DND-41 (cell line): ENCODE results near the gene GSDME.

ENCODE experiments used
- ATAC-seq: fragments of 200-7000 bp; cut with Tn5 transposase; 3 replicates; pipeline ENCODE4 v1.9.1; 2021; ENCODE audit warnings: low read depth; ENCODE audit not compliant: insufficient read depth
- DNase-seq: peaks from one replicate; pipeline ENCODE4 v3.0.0-alpha.2; 2020
- H2AFZ ChIP-seq: 2 replicates; pipeline ENCODE4 v1.6.0; 2012; ENCODE audit warnings: low read depth, low read length
- H3K27ac ChIP-seq: 2 replicates; pipeline ENCODE4 v1.5.1; 2012; ENCODE audit warnings: low read length, inconsistent platforms
- H3K27me3 ChIP-seq: fragments of 200-600 bp; sonication (generic); 2 replicates; pipeline ENCODE4 v1.6.0; 2012; ENCODE audit warnings: low read length, mild to moderate bottlenecking, inconsistent platforms; ENCODE audit not compliant: insufficient read depth, poor library complexity
- H3K36me3 ChIP-seq: 2 replicates; pipeline ENCODE4 v1.5.1; 2012; ENCODE audit warnings: low read length, inconsistent platforms; ENCODE audit not compliant: insufficient read depth
- H3K4me1 ChIP-seq: 2 replicates; pipeline ENCODE4 v1.5.1; 2012; ENCODE audit warnings: mild to moderate bottlenecking, low read length; ENCODE audit not compliant: insufficient read depth
- H3K4me2 ChIP-seq: 2 replicates; pipeline ENCODE4 v1.6.0; 2012; ENCODE audit warnings: mild to moderate bottlenecking, moderate library complexity, low read length, inconsistent platforms; ENCODE audit not compliant: insufficient read depth
- H3K4me3 ChIP-seq, 2 experiments: fragments of 200-600 bp in 1 of 2; shearing (Covaris generic) in 1 of 2; 2 replicates each; pipeline ENCODE4 v1.5.1; 2012 to 2016; ENCODE audit warnings: inconsistent platforms in 2 of 2, low read length in 2 of 2, mild to moderate bottlenecking in 2 of 2, low read depth in 1 of 2, moderate library complexity in 1 of 2
- H3K79me2 ChIP-seq: 2 replicates; pipeline ENCODE4 v1.6.0; 2012; ENCODE audit warnings: low read length, inconsistent platforms; ENCODE audit not compliant: insufficient read depth
- H3K9ac ChIP-seq: 2 replicates; pipeline ENCODE4 v1.6.0; 2012; ENCODE audit warnings: low read depth, mild to moderate bottlenecking, inconsistent platforms, low read length, moderate library complexity
- H3K9me3 ChIP-seq: 2 replicates; pipeline ENCODE4 v1.5.1; 2012; ENCODE audit warnings: low read length, moderate library complexity, mild to moderate bottlenecking, inconsistent platforms; ENCODE audit not compliant: insufficient read depth, severe bottlenecking
- H4K20me1 ChIP-seq: 2 replicates; pipeline ENCODE4 v1.6.0; 2012; ENCODE audit warnings: low read length; ENCODE audit not compliant: insufficient read depth
- CTCF ChIP-seq: IDR thresholded peaks from 2 replicates; pipeline ENCODE4 v1.5.1; 2012; ENCODE audit warnings: borderline replicate concordance, low read length, moderate library complexity, mild to moderate bottlenecking; ENCODE audit not compliant: poor library complexity, severe bottlenecking; ENCODE audit errors: extremely low read depth
- EZH2 ChIP-seq: IDR thresholded peaks from 3 replicates; pipeline ENCODE4 v1.6.1; 2012; ENCODE audit warnings: borderline replicate concordance, low read depth, mild to moderate bottlenecking, moderate library complexity, low read length, inconsistent platforms; ENCODE audit not compliant: severe bottlenecking

The GSDME gene

GRCh38 chr7:24717694-24718320 is 39.5 kb downstream of the GSDME start:
- Histone ChIP-seq H3K4me3 (no peak overlapping the region), H2AFZ (no peak overlapping the region), H3K9ac (no peak overlapping the region), H3K9me3 (no peaks in the 10 kb centered on the region), H3K36me3 (no peaks in the 10 kb centered on the region), H3K79me2 (no peaks in the 10 kb centered on the region), H3K27me3 (no peaks in the 10 kb centered on the region), H4K20me1 (no peaks in the 10 kb centered on the region), H3K4me1 (peaks cover 27% of the 10 kb centered on the region), H3K27ac (peak overlapping the region; percentile 15; the same call in 1 of the 2 replicates), H3K4me2 (no peak overlapping the region)
- no peak for TF ChIP-seq EZH2
- no peak for TF ChIP-seq CTCF
- DNase-seq (peak; percentile 41), ATAC-seq (no peak)

- Histone ChIP-seq H3K4me2 (no peak overlapping the region), H3K27me3 (no peaks in the 10 kb centered on the region)
Observed at GRCh38 chr7:24717247-24717622, 40.0 kb downstream of the GSDME start.

GRCh38 chr7:24716480-24717246 is 40.6 kb downstream of the GSDME start:
- no peaks in the 10 kb centered on the region for H3K36me3 ChIP-seq
- no peak for TF ChIP-seq CTCF
- TF ChIP-seq EZH2 = no peak
- H3K27me3 ChIP-seq = no peaks in the 10 kb centered on the region
- no peaks in the 10 kb centered on the region for H3K9me3 ChIP-seq
- no peak overlapping the region for H3K4me3 ChIP-seq
- H3K79me2 ChIP-seq = no peaks in the 10 kb centered on the region
- H3K9ac ChIP-seq = no peak overlapping the region
- H3K4me2 ChIP-seq = no peak overlapping the region
- no peak overlapping the region; the same call in 1 of the 2 replicates for H3K27ac ChIP-seq
- no peaks in the 10 kb centered on the region for H4K20me1 ChIP-seq
- H2AFZ ChIP-seq = no peak overlapping the region
- ATAC-seq (no peak), DNase-seq (no peak)
- peaks cover 27% of the 10 kb centered on the region for H3K4me1 ChIP-seq

More at GRCh38 chr7:24717247-24717622, 40.0 kb downstream of the GSDME start:
- no peaks in the 10 kb centered on the region for H3K79me2 ChIP-seq
- no peak overlapping the region; the same call in 1 of the 2 replicates for H3K27ac ChIP-seq
- H3K4me1 ChIP-seq = peaks cover 27% of the 10 kb centered on the region
- H2AFZ ChIP-seq = no peak overlapping the region
- no peaks in the 10 kb centered on the region for H3K36me3 ChIP-seq
- no peak overlapping the region for H3K4me3 ChIP-seq
- no peaks in the 10 kb centered on the region for H4K20me1 ChIP-seq
- no peak overlapping the region for H3K9ac ChIP-seq
- DNase-seq (no peak), ATAC-seq (no peak)
- no peak for TF ChIP-seq EZH2
- TF ChIP-seq CTCF = no peak
- H3K9me3 ChIP-seq = no peaks in the 10 kb centered on the region
